Measurements from ENCODE around the gene XK. TPM values are rescaled to one million over a fixed set of nuclear protein-coding genes. Genes with fewer than 3 reads are reported as not detected.

Gene XK
- total and polyA plus RNA-seq, 9 of the 15 experiments (the other 6 are each of a cell fraction or from before 2014, with no cell fraction given): 4.0 to 21.6 (median 11.6) TPM

GRCh38 chrX:37666516-37666915 is 19.1 kb upstream of the XK start:
- no TSS peak for BruUV-seq (replicated peaks)
- H2AFZ ChIP-seq (ENCODE audit: low read depth, low read length): no peak overlapping the region
- H3K9me3 ChIP-seq (replicated peaks; ENCODE audit: control insufficient read depth, insufficient read depth, low read depth, low read length): no peaks in the 10 kb centered on the region
- no peaks in the 10 kb centered on the region for H4K20me1 ChIP-seq (replicated peaks; ENCODE audit: control insufficient read depth, insufficient read depth, low read length)
- TF ChIP-seq MAFG (tag; conservative IDR thresholded peaks at IDR 0.05): no peak
- TF ChIP-seq ZNF830 (CRISPR knock-in tag; IDR thresholded peaks at IDR 0.05): no peak
- no peak for TF ChIP-seq ILF3 (IDR thresholded peaks at IDR 0.05; ENCODE audit: borderline replicate concordance)
- TF ChIP-seq POLR2H (tag; IDR thresholded peaks at IDR 0.05; ENCODE audit: low read depth): no peak
- TF ChIP-seq ZBTB49 (CRISPR knock-in tag; IDR thresholded peaks at IDR 0.05; ENCODE audit: borderline replicate concordance): no peak
- TF ChIP-seq MLX (CRISPR knock-in tag; conservative IDR thresholded peaks at IDR 0.05): no peak
- no peak for TF ChIP-seq SMARCB1 (IDR thresholded peaks at IDR 0.05; ENCODE audit: insufficient read length, low read depth)
- TF ChIP-seq POLR2AphosphoS5 (IDR thresholded peaks at IDR 0.05; ENCODE audit: control insufficient read depth, insufficient read depth, low read depth, low read length): no peak
- TF ChIP-seq SRF (CRISPR knock-in tag; IDR thresholded peaks at IDR 0.05): no peak
- no peak for TF ChIP-seq ZKSCAN1 (IDR thresholded peaks at IDR 0.05; ENCODE audit: low read depth, low read length)
- TF ChIP-seq E2F8 (IDR thresholded peaks at IDR 0.05; ENCODE audit: low read depth, partially characterized antibody): no peak
- no peak for TF ChIP-seq PTTG1 (tag; IDR thresholded peaks at IDR 0.05; ENCODE audit: low read depth)
- TF ChIP-seq CBFA2T3 (IDR thresholded peaks at IDR 0.05): no peak
- no peak for TF ChIP-seq HNRNPLL (IDR thresholded peaks at IDR 0.05; ENCODE audit: low read depth, low read length, poor library complexity, severe bottlenecking)
- no peak for TF ChIP-seq SMC3 (conservative IDR thresholded peaks at IDR 0.05; ENCODE audit: insufficient read depth, low read depth, low read length)
- ATAC-seq (no peak), FAIRE-seq (no peak), DNase-seq (ENCODE audit: extremely low read depth in 1 of 4, low spot score in 3 of 4) (no peak)
- no peaks in the 10 kb centered on the region for H3K36me3 ChIP-seq (ENCODE audit: control insufficient read depth, insufficient read depth, low read length)
- H3K4me2 ChIP-seq (ENCODE audit: insufficient read depth, low read length): no peak overlapping the region
- no peak overlapping the region for H3K9ac ChIP-seq (ENCODE audit: insufficient read depth in 1 of 2, low read depth in 2 of 2, low read length in 2 of 2)
- H3K27me3 ChIP-seq (ENCODE audit: control insufficient read depth in 2 of 2, insufficient read depth in 2 of 2, low read length in 2 of 2): no peaks in the 10 kb centered on the region
- CTCF ChIA-PET (ENCODE audit: low intra/inter-chr PET ratio): no interaction called here
- no peaks in the 10 kb centered on the region for H3K79me2 ChIP-seq (ENCODE audit: control insufficient read depth, insufficient read depth, low read length)
- POLR2A ChIA-PET: interaction anchor here (1.0 kb wide), 1 partner anchor 13 kb away, joined by 3 read pairs; no protein-coding TSS in a partner anchor
- H3K4me3 ChIP-seq: no peak overlapping the region
- H3K27ac ChIP-seq (ENCODE audit: extremely low read depth, low read depth, low read length): no peak overlapping the region
- no peaks in the 10 kb centered on the region for H3K4me1 ChIP-seq (replicated peaks in 1 of 2; ENCODE audit: control insufficient read depth in 2 of 2, insufficient read depth in 2 of 2, low read length in 2 of 2)
- in situ Hi-C loops (cut with MboI): no loop called here
- H3K9me1 ChIP-seq (ENCODE audit: control insufficient read depth, insufficient read depth, low read length): no peaks in the 10 kb centered on the region
- intact Hi-C loops (cut with micrococcal nuclease): no loop called here

Data from K562 (cell line).